B cell (primary cell): ENCODE results near the gene NCBP3. TPM values are rescaled to one million over a fixed set of nuclear protein-coding genes. Genes with fewer than 3 reads are reported as not detected.

Source experiments
- ATAC-seq: fragments of 200-7000 bp; cut with Tn5 transposase; one replicate; pipeline ENCODE4 v1.10.0; 2021; ENCODE audit warnings: low read depth, mild to moderate bottlenecking, moderate number of reproducible peaks, moderate library complexity
- CTCF ChIA-PET: fragments of 350-600 bp; sonication (Branson Sonifier 250); formaldehyde crosslinking; loops from one replicate; lab custom pipeline; 2021; ENCODE audit warnings: antibody characterized with exemption, inconsistent platforms; lab: Charles Lee
- POLR2A ChIA-PET: fragments of 350-600 bp; sonication (Branson Sonifier 250); formaldehyde crosslinking; loops from one replicate; lab custom pipeline; 2021; ENCODE audit warnings: antibody characterized with exemption; lab: Charles Lee
- DNase-seq: peaks from one replicate; pipeline ENCODE4 v3.0.0; 2013
- H2AFZ ChIP-seq: 2 replicates; pipeline ENCODE4 v1.6.1; 2012; ENCODE audit warnings: mild to moderate bottlenecking, low read depth, low read length; ENCODE audit not compliant: insufficient read depth, poor library complexity, severe bottlenecking
- H3K27ac ChIP-seq, 2 donors: 1 replicate in 1 of 2; 2 replicates in 1 of 2; pipeline ENCODE4 v1.5.1; 2012 to 2013; ENCODE audit warnings: low read length in 2 of 2, mild to moderate bottlenecking in 2 of 2, moderate library complexity in 1 of 2
- H3K27me3 ChIP-seq, 4 experiments: fragments of 200-600 bp in 1 of 4; sonication (generic) in 1 of 4; replicated peaks in 1 of 4; 1 replicate in 2 of 4; 2 replicates in 2 of 4; pipeline versions ENCODE4 v1.6.1 to v1.7.0; 2013 to 2016; ENCODE audit warnings: low read length in 3 of 4, mild to moderate bottlenecking in 2 of 4, mixed read lengths in 1 of 4, moderate library complexity in 1 of 4; ENCODE audit not compliant: insufficient read depth in 4 of 4, control insufficient read depth in 3 of 4; ENCODE audit errors: control extremely low read depth in 1 of 4
- H3K36me3 ChIP-seq, 2 experiments: replicated peaks in 1 of 2; 1 replicate in 1 of 2; 2 replicates in 1 of 2; pipeline versions ENCODE4 v1.6.1 to v1.7.1; 2013; ENCODE audit warnings: low read length in 1 of 2; ENCODE audit not compliant: insufficient read depth in 2 of 2, control insufficient read depth in 1 of 2; ENCODE audit errors: control extremely low read depth in 1 of 2, extremely low read depth in 1 of 2
- H3K4me1 ChIP-seq, 2 donors: fragments of 200-600 bp in 1 of 2; sonication (generic) in 1 of 2; 1 replicate in 1 of 2; 2 replicates in 1 of 2; pipeline versions ENCODE4 v1.5.1 to v1.6.1; 2013 to 2017; ENCODE audit warnings: low read length in 2 of 2; ENCODE audit not compliant: control insufficient read depth in 2 of 2, insufficient read depth in 2 of 2
- H3K4me2 ChIP-seq: replicated peaks from 2 replicates; pipeline ENCODE3; 2012; ENCODE audit warnings: mild to moderate bottlenecking, low read depth, low read length; ENCODE audit not compliant: poor library complexity, severe bottlenecking
- H3K4me3 ChIP-seq, 5 experiments: fragments of 200-600 bp in 1 of 5; sonication (generic) in 1 of 5; 1 replicate in 3 of 5; 2 replicates in 2 of 5; pipeline versions ENCODE4 v1.5.1 to v1.7.0; 2011 to 2016; ENCODE audit warnings: low read length in 4 of 5, mild to moderate bottlenecking in 4 of 5, low read depth in 2 of 5, control low read depth in 1 of 5, moderate library complexity in 1 of 5; ENCODE audit not compliant: insufficient read depth in 1 of 5; ENCODE audit errors: control extremely low read depth in 1 of 5, extremely low read depth in 1 of 5
- H3K79me2 ChIP-seq: fragments of 200-600 bp; sonication (generic); one replicate; pipeline ENCODE4 v1.6.0; 2016; ENCODE audit warnings: low read length; ENCODE audit not compliant: control insufficient read depth, insufficient read depth
- H3K9ac ChIP-seq: fragments of 200-600 bp; sonication (generic); 2 replicates; pipeline ENCODE4 v1.6.1; 2017; ENCODE audit warnings: mild to moderate bottlenecking, low read length, moderate library complexity
- H3K9me3 ChIP-seq, 3 donors: one replicate each; pipeline versions ENCODE4 v1.6.1 to v1.7.1; 2013; ENCODE audit warnings: low read length in 2 of 3; ENCODE audit not compliant: control insufficient read depth in 2 of 3, insufficient read depth in 1 of 3; ENCODE audit errors: control extremely low read depth in 1 of 3
- H4K20me1 ChIP-seq: 2 replicates; pipeline ENCODE4 v1.6.0; 2012; ENCODE audit warnings: mild to moderate bottlenecking, low read length; ENCODE audit not compliant: insufficient read depth, control insufficient read depth, poor library complexity, severe bottlenecking
- H3K27ac Mint-ChIP-seq: one replicate; pipeline ENCODE4 v1.8.0; 2021; ENCODE audit warnings: mixed read lengths
- H3K27me3 Mint-ChIP-seq: one replicate; pipeline ENCODE4 v1.8.0; 2021; ENCODE audit warnings: mixed read lengths
- H3K4me1 Mint-ChIP-seq: one replicate; pipeline ENCODE4 v1.8.0; 2021; ENCODE audit warnings: mixed read lengths
- H3K4me3 Mint-ChIP-seq: one replicate; pipeline ENCODE4 v1.8.0; 2021; ENCODE audit warnings: mixed read lengths
- H3K9me3 Mint-ChIP-seq: one replicate; pipeline ENCODE4 v1.8.0; 2022; ENCODE audit warnings: mixed read lengths; ENCODE audit not compliant: insufficient read depth
- CTCF ChIP-seq: fragments of 200-600 bp; IDR thresholded peaks from one replicate; pipeline ENCODE4 v1.8.0; 2022; ENCODE audit warnings: antibody characterized with exemption, mild to moderate bottlenecking
- EZH2 ChIP-seq: IDR thresholded peaks from 2 replicates; pipeline ENCODE4 v1.6.1; 2012; ENCODE audit warnings: borderline replicate concordance, low read depth, mild to moderate bottlenecking, moderate library complexity, low read length; ENCODE audit not compliant: insufficient read depth, poor library complexity, severe bottlenecking
- WGBS: methylation state at CpG from one replicate; pipeline ENCODE4 v1.1.5; 2013; ENCODE audit warnings: missing lambda C conversion rate; ENCODE audit not compliant: insufficient coverage; 5-methylcytosine and 5-hydroxymethylcytosine counted together
- intact Hi-C: fragments of 100-400 bp; cut with micrococcal nuclease; formaldehyde crosslinking; loops from one replicate; pipeline ENCODE4 v1.10.0; 2022
- polyA plus RNA-seq: library from polyadenylated mRNA; depleted of rRNA; stranded (reverse); fragments of >200 nt; gene quantifications from 2 replicates; pipeline ENCODE4 v1.2.3, GENCODE V29; 2012
- total RNA-seq, 2 donors: library from RNA; stranded (reverse); fragments of 120-200 nt in 1 of 2; gene quantifications; 1 replicate in 1 of 2; 2 replicates in 1 of 2; pipeline versions ENCODE4 v1.2.3 to v1.2.4, GENCODE V29; 2013 to 2022

The NCBP3 gene
- total and polyA plus RNA-seq, 2 donors (not counting 1 experiment from before 2014, with no cell fraction given), result 11.1 to 71.7 TPM

DNA sequence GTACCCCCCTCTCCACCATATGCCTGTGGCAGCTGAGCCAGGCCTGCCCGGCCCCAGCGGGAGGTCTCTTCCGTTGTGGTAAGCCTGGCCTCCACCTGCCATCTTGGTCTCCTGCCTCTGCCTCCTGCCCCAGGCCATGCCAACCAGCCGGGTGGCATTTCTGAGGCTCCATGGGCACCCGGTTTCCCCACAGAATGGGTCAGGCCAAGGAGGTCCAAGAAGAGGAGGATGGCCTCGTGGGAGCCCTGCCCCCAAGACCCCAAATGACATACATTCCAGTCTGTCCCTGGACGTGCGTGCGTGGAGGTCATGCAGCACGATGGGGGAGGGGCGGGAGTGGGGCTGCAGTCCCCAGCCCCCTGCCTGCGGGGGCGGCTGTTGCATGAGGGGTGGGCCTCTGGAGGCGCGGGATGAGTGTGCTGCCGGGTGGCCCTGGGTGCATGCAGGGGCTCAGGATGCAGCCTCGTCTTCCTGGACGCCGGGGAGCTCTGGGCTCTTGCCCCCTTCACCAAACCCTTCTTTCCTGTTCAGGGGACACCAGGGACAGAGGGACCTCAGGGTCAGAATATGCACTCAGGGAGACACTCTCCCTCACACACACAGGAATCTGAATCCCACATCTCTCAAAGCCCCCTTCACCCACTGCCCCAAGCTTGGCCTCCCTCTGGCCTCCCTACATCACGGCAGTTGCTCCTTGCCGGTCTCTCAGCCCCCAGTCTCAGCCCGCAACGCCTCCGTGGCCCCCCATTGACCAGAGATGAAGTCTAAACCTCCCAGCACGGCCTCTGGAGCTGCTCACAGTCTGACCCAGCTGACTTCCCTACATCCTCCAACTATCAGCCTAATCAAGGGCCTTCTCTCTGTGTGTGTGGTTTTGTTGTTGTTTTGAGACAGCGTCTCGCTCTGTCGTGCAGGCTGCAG lies 16.0 kb upstream of the NCBP3 start:
- Mint-ChIP-seq H3K27me3 (no peaks in the 10 kb centered on the region), H3K4me3 (no peak overlapping the region), H3K4me1 (no peaks in the 10 kb centered on the region), H3K27ac (no peak overlapping the region), H3K9me3 (no peaks in the 10 kb centered on the region)
- Histone ChIP-seq H4K20me1 (no peaks in the 10 kb centered on the region), H3K79me2 (no peaks in the 10 kb centered on the region), H3K9me3 (no peaks in the 10 kb centered on the region), H3K4me2 (no peak overlapping the region), H3K36me3 (peaks cover 0 to 11% of the 10 kb centered on the region in 2 experiments), H3K27me3 (no peaks in the 10 kb centered on the region), H3K4me3 (no peak overlapping the region), H3K27ac (no peak overlapping the region), H2AFZ (no peak overlapping the region), H3K9ac (no peak overlapping the region), H3K4me1 (no peaks in the 10 kb centered on the region)
- TF ChIP-seq CTCF, result no peak
- TF ChIP-seq EZH2, result no peak
- CTCF ChIA-PET, result interaction anchor here (1.5 to 6.9 kb wide), 9 partner anchors 17 to 213 kb away, joined by 3 to 53 read pairs (median 19); partner anchors contain the start of gene NCBP3
- ATAC-seq (no peak), DNase-seq (no peak)
- intact Hi-C loops, result loop anchor here (2.0 kb wide), 1 partner anchor 53 kb away; no protein-coding TSS in a partner anchor
- WGBS, result 95% methylated on average over 27 of the region's 28 CpGs
- POLR2A ChIA-PET, result interaction anchor here (1.0 to 2.7 kb wide), 2 partner anchors 16 to 42 kb away, joined by 3 to 7 read pairs; partner anchors contain the start of gene NCBP3
